ENCODE measurements around the gene MMP24. TPM values are rescaled to one million over a fixed set of nuclear protein-coding genes. Genes with fewer than 3 reads are reported as not detected.

The MMP24 gene
- 0.76 and 0.98 TPM in 2 replicates for total RNA-seq

DNA sequence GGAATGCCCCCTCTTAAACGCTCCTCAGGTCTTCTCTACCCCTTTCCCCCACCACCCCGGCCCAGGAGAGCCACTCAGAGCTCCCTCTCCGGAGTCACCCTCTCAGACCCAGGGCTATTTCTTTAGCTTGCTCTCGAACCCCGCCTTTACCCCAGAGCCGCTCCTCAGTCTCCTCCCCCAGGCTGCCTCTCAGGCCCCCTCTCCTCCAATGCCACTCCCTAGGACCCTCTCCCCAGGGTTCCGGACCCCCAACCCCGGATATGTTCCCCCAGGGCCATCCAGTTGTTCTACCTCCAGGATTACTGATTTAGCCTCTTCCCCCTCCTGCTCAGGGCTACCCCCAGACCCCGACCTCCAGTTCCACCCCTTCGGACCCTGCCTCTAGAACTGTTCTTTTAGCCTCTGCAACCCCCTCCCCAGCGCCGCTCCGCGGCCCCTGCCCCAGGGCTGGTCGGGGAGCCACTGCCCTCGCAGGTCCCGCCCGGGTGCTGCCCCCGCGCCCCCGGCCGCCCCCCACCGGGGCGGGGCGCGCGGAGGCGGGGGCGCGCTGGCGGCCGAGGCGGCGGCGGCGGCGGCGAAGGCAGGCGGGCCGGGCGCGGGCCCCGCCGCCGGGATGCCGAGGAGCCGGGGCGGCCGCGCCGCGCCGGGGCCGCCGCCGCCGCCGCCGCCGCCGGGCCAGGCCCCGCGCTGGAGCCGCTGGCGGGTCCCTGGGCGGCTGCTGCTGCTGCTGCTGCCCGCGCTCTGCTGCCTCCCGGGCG, at the start of gene MMP24:
MMP24 (plus strand) TSS at position 565 of the 758 bp plus-strand sequence; CDS start at position 614, 49 bp downstream.

DNA sequence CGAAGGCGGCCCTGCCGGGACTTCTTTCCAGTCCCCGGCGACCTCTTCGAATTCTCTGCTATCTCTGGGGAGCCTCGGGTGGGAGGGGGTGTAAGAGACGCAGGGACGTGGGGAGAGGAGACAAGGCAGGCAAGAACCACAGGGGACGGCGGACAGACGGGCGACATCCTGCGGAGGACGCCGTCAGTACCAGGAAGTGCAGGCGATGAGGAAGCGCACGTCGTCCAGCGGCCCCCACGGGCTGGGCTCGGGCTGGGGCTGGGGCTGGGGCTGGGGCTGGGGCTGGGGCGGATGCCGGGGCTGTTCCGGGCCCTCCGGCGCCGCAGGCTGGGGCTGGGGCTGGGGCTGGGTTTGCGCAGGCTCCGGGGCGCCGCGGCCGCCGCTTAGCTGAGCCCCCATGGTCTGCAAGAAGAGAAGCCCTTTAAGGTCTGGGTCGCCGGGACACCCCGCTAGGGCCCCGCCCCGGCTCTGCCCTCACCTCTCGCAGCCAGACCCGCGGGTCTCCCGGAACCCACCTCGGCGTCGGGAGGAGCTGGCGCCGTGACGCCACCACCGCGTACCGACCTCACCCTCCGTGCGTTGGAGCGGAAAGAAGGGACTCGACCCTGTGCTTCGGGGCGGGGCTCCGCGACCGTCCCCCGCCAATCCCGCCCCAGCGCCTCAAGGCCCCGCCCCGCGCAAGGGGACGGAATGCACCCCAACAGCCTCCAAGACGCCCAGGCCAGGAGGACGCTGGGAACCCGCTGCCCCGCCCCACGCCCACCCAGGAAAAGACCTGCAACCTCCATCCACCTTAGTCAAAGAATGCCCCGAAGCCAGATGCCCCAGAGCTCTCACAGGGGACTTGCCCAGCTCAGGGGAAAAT, 51.3 kb downstream of the MMP24 start, which contains the start of gene MMP24OS:
MMP24OS (minus strand) TSS at position 592 of the 865 bp plus-strand sequence; CDS start at position 399, 193 bp downstream.

DNA sequence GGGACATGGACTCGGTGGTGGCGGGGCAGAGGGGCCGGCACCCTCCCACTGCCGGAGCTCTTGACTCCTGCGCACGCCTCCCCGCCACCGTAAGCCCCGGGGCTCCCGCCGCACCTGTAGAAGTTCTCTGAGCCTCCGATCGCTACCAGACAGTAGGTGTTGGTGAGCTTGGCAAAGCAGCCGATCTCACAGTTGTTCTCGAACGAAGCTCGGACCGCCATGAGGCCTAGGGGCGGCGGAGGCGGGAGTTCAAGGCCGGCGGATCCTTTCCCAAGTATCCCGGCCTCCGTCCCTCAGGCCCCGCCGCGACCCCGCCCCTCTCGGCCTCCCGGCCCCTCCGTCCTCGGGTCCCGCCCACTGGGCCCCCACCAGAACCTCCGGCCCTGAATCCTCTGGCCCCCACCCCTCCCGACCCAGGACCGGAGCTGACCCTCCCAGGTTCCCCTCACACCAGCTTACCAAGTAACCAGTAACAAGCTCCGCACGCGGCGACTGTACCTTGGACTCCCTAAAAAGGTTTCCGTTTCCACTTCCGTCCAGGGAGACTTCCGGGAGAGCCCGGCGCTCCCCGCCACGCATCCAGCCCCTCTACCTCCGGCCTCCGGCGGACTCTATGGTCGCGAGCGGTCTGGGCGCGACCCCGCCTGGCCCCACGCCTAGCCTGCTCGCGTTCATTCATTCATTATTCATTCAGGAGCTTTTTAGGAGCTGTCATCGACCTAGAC, 57.9 kb downstream of the MMP24 start, which contains the start of gene EIF6:
EIF6 (minus strand) TSS at position 506 of the 725 bp plus-strand sequence; CDS start at position 221, 285 bp downstream.

DNA sequence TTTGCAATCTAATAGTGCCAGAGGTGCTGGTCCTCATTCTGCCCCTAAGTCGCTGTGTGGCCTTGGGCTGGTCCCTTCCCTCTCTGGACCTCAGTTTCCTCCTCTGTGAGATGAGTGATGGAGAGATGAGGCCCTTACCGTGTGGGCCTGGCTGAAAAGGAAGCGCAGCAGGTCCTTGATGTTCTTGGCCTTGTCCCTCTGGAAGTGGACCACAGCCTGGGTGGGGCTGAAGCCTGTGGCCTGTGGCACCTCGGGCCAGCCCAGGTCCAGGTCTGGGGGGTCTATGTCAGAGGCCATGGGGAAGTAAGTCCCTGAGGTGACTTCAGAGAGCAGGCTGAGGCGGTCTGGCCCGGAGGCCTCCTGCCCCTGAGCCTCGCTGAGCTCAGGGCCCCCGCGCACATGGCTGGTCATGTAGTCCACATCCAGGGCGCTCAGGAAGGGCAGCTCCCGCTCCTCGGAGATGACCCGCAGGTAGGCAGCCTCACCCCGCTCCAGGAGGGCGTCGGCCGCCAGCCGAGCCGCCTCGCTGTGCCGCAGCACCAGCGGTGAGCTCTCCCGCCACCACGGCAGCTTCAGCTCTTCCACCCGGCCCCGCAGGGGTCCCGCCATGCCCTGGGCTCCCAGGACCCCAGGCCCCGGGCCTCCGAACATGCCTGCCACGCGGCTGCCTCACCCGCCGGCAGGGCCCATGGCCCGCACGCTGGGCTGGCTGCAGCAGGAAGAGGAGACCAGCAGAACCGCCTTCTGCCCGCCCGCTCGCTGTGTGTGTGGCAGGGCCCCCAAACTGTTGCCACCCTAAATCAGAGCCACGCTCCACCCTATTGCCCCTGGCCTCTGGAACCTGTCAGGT, 65.4 kb downstream of the MMP24 start, which contains the start of gene FAM83C:
FAM83C (minus strand) TSS at position 772 of the 850 bp plus-strand sequence; CDS start at position 651, 121 bp downstream.

Small RNAs within 50 kb of the gene (small RNA-seq; reads per million reads assigned to genes)
- gene MT1P3 (not detected), gene RNA5SP483 (not detected)

Other genes starting within 250 kb of the MMP24 start
- gene TRPC4AP, start 133.9 kb upstream of the MMP24 start, total RNA-seq, result 105 and 132 TPM in 2 replicates
- 44.0 and 46.4 TPM in 2 replicates for gene EDEM2, start 79.4 kb upstream of the MMP24 start, total RNA-seq
- gene PROCR, start 54.6 kb upstream of the MMP24 start, total RNA-seq, result 243 and 351 TPM in 2 replicates
- gene MMP24OS, start 51.4 kb downstream of the MMP24 start, total RNA-seq, result 12.5 and 14.0 TPM in 2 replicates
- 140 and 151 TPM in 2 replicates for gene EIF6, start 58.1 kb downstream of the MMP24 start, total RNA-seq
- gene FAM83C, start 65.7 kb downstream of the MMP24 start, total RNA-seq, result not detected in 2 replicates
- 18.9 and 19.6 TPM in 2 replicates for gene UQCC1, start 185.3 kb downstream of the MMP24 start, total RNA-seq
- 0.19 and 0.33 TPM in 2 replicates for gene GDF5, start 211.5 kb downstream of the MMP24 start, total RNA-seq
- 18.6 and 25.5 TPM in 2 replicates for gene CEP250, start 228.9 kb downstream of the MMP24 start, total RNA-seq

Data from vein endothelial cell (primary cell).